ENCODE measurements around the gene SLC13A5.

The SLC13A5 gene

GRCh38 chr17:6636616-6637457, 76.3 kb downstream of the SLC13A5 start:
- no peak for DNase-seq

- no peak for DNase-seq
Observed at GRCh38 chr17:6636105-6636504, 77.1 kb downstream of the SLC13A5 start.

Data from NCI-H2107 (cell line).